BLaER1 treated with 17β-estradiol and CSF1 and Interleukin-3, amounts not matched to agents 10 nM and 100 nM (cell line): ENCODE results near the gene TRMT61A.

Source experiments
- H3K27ac ChIP-seq, 11 experiments: shearing (Covaris generic); formaldehyde crosslinking; 2 replicates each; pipeline ENCODE4 v1.8.1; 2022
- H3K27me3 ChIP-seq, 11 experiments: shearing (Covaris generic); formaldehyde crosslinking; 2 replicates each; pipeline ENCODE4 v1.8.1; 2022
- H3K36me3 ChIP-seq, 11 experiments: shearing (Covaris generic); formaldehyde crosslinking; 2 replicates each; pipeline ENCODE4 v1.8.1; 2022
- H3K4me1 ChIP-seq, 10 experiments: shearing (Covaris generic); formaldehyde crosslinking; 2 replicates each; pipeline ENCODE4 v1.8.1; 2022
- H3K4me2 ChIP-seq, 11 experiments: shearing (Covaris generic); formaldehyde crosslinking; 2 replicates each; pipeline ENCODE4 v1.8.1; 2022
- H3K4me3 ChIP-seq, 10 experiments: shearing (Covaris generic); formaldehyde crosslinking; 2 replicates each; pipeline ENCODE4 v1.8.1; 2022
- H3K9ac ChIP-seq, 11 experiments: shearing (Covaris generic); formaldehyde crosslinking; 2 replicates each; pipeline ENCODE4 v1.8.1; 2022
- H3K9me3 ChIP-seq, 11 experiments: shearing (Covaris generic); formaldehyde crosslinking; replicated peaks in 1 of 11; 2 replicates each; pipeline ENCODE4 v1.8.1; 2022
- H4K20me1 ChIP-seq, 11 experiments: shearing (Covaris generic); formaldehyde crosslinking; 2 replicates each; pipeline ENCODE4 v1.8.1; 2022
- Cebpa-rat ChIP-seq, 11 experiments: shearing (Covaris generic); IDR thresholded peaks; 2 replicates each; pipeline ENCODE4 v1.8.1; 2022

TRMT61A gene

GRCh38 chr14:103552846-103553210, 23.8 kb downstream of the TRMT61A start:
- no peak overlapping the region for H3K4me3 ChIP-seq
- H3K27ac ChIP-seq = no peak overlapping the region
- no peaks in the 10 kb centered on the region for H3K9me3 ChIP-seq
- no peaks in the 10 kb centered on the region for H3K27me3 ChIP-seq
- no peak for TF ChIP-seq Cebpa-rat (IDR thresholded peaks at IDR 0.05)
- H4K20me1 ChIP-seq = peaks cover 58 to 100% (median 98%) of the 10 kb centered on the region in 11 experiments
- H3K4me1 ChIP-seq = peaks cover 56 to 83% (median 63%) of the 10 kb centered on the region in 10 experiments
- peaks cover 4 to 22% (median 9%) of the 10 kb centered on the region in 11 experiments; a peak in 19 of 22 replicates for H3K36me3 ChIP-seq
- peak overlapping the region in 4 of 11 experiments; percentile 86 to 98 (median 91); a peak in 2 of 22 replicates for H3K4me2 ChIP-seq
- H3K9ac ChIP-seq = 0 out of 22 replicates have a peak overlapping the region, but pooled peaks of 1 of the 11 experiments have one; percentile 19

- Histone ChIP-seq H3K36me3 (peaks cover 33 to 51% (median 36%) of the 10 kb centered on the region in 11 experiments), H3K4me3 (no peak overlapping the region), H3K9me3 (no peaks in the 10 kb centered on the region), H3K9ac (peak overlapping the region in 5 of 11 experiments; percentile 8 to 47 (median 14); a peak in 4 of 22 replicates), H3K4me1 (peaks cover 56 to 83% (median 66%) of the 10 kb centered on the region in 10 experiments), H3K27me3 (no peaks in the 10 kb centered on the region), H4K20me1 (peaks cover 77 to 100% (median 100%) of the 10 kb centered on the region in 11 experiments), H3K4me2 (peak overlapping the region; percentile 6 to 63 (median 38); a peak in 20 of 22 replicates), H3K27ac (no peak overlapping the region)
- TF ChIP-seq Cebpa-rat (IDR thresholded peaks at IDR 0.05) = no peak
Measured at GRCh38 chr14:103555559-103556337, 26.8 kb downstream of the TRMT61A start.

GRCh38 chr14:103556946-103557758, 28.2 kb downstream of the TRMT61A start:
- H4K20me1 ChIP-seq = peaks cover 78 to 100% (median 100%) of the 10 kb centered on the region in 11 experiments
- peaks cover 51 to 78% (median 59%) of the 10 kb centered on the region in 10 experiments for H3K4me1 ChIP-seq
- H3K27ac ChIP-seq = no peak overlapping the region

GRCh38 chr14:103558071-103558882, 29.3 kb downstream of the TRMT61A start:
- Histone ChIP-seq H3K9ac (peak overlapping the region in 9 of 11 experiments; percentile 1 to 94 (median 29); a peak in 10 of 22 replicates), H4K20me1 (peaks cover 80 to 95% (median 91%) of the 10 kb centered on the region in 11 experiments), H3K4me1 (peaks cover 46 to 71% (median 56%) of the 10 kb centered on the region in 10 experiments), H3K36me3 (peaks cover 34 to 52% (median 36%) of the 10 kb centered on the region in 11 experiments), H3K4me2 (peak overlapping the region; percentile 20 to 97 (median 88); a peak in 21 of 22 replicates), H3K9me3 (no peaks in the 10 kb centered on the region), H3K27me3 (no peaks in the 10 kb centered on the region), H3K27ac (no peak overlapping the region), H3K4me3 (0 out of 20 replicates have a peak overlapping the region, but pooled peaks of 1 of the 10 experiments have one; percentile 19)
- no peak for TF ChIP-seq Cebpa-rat (IDR thresholded peaks at IDR 0.05)

More at GRCh38 chr14:103556946-103557758, 28.2 kb downstream of the TRMT61A start:
- Histone ChIP-seq H3K9me3 (no peaks in the 10 kb centered on the region), H3K4me2 (peak overlapping the region in 1 of 11 experiments; percentile 95; a peak in 3 of 22 replicates), H3K4me3 (no peak overlapping the region), H3K27me3 (no peaks in the 10 kb centered on the region), H3K36me3 (peaks cover 34 to 52% (median 36%) of the 10 kb centered on the region in 11 experiments), H3K9ac (peak overlapping the region in 1 of 11 experiments; percentile 60; a peak in 2 of 22 replicates)
- no peak for TF ChIP-seq Cebpa-rat (IDR thresholded peaks at IDR 0.05)

- no peaks in the 10 kb centered on the region for H3K9me3 ChIP-seq
- peak overlapping the region in 7 of 11 experiments; percentile 2 to 98 (median 94); a peak in 7 of 22 replicates for H3K9ac ChIP-seq
- peaks cover 31 to 48% (median 36%) of the 10 kb centered on the region in 11 experiments for H3K36me3 ChIP-seq
- peak overlapping the region in 1 of 10 experiments; percentile 91; a peak in 1 of 20 replicates for H3K4me3 ChIP-seq
- TF ChIP-seq Cebpa-rat (IDR thresholded peaks at IDR 0.05) = no peak
- no peak overlapping the region for H3K27ac ChIP-seq
- H3K4me2 ChIP-seq = peak overlapping the region in 10 of 11 experiments; percentile 35 to 97 (median 94); a peak in 17 of 22 replicates
- peaks cover 69 to 95% (median 76%) of the 10 kb centered on the region in 11 experiments for H4K20me1 ChIP-seq
- no peaks in the 10 kb centered on the region for H3K27me3 ChIP-seq
- H3K4me1 ChIP-seq = peaks cover 57 to 82% (median 68%) of the 10 kb centered on the region in 10 experiments
Measured at GRCh38 chr14:103559766-103560165, 30.8 kb downstream of the TRMT61A start.

- H4K20me1 ChIP-seq = peaks cover 60 to 94% (median 70%) of the 10 kb centered on the region in 11 experiments
- peak overlapping the region in 3 of 11 experiments; percentile 3 to 99 (median 98); a peak in 2 of 22 replicates for H3K27ac ChIP-seq
- H3K4me3 ChIP-seq = peak overlapping the region; percentile 87 to 100 (median 98); a peak in 19 of 20 replicates
Measured at GRCh38 chr14:103560691-103561090, 31.7 kb downstream of the TRMT61A start.

GRCh38 chr14:103561381-103562178, 32.6 kb downstream of the TRMT61A start:
- Histone ChIP-seq H3K27ac (peak overlapping the region; percentile 93 to 99 (median 97)), H3K4me1 (peaks cover 52 to 74% (median 63%) of the 10 kb centered on the region in 10 experiments), H3K27me3 (no peaks in the 10 kb centered on the region), H3K9me3 (no peaks in the 10 kb centered on the region), H4K20me1 (peaks cover 57 to 94% (median 70%) of the 10 kb centered on the region in 11 experiments), H3K4me3 (peak overlapping the region; percentile 87 to 100 (median 98)), H3K36me3 (peaks cover 27 to 48% (median 40%) of the 10 kb centered on the region in 11 experiments), H3K9ac (peak overlapping the region; percentile 88 to 98 (median 95)), H3K4me2 (peak overlapping the region; percentile 84 to 97 (median 94))
- no peak for TF ChIP-seq Cebpa-rat (IDR thresholded peaks at IDR 0.05)

More at GRCh38 chr14:103560691-103561090, 31.7 kb downstream of the TRMT61A start:
- no peak for TF ChIP-seq Cebpa-rat (IDR thresholded peaks at IDR 0.05)
- Histone ChIP-seq H3K4me1 (peaks cover 59 to 77% (median 67%) of the 10 kb centered on the region in 10 experiments), H3K9me3 (no peaks in the 10 kb centered on the region), H3K36me3 (peaks cover 27 to 46% (median 36%) of the 10 kb centered on the region in 11 experiments), H3K9ac (peak overlapping the region; percentile 88 to 98 (median 95)), H3K27me3 (no peaks in the 10 kb centered on the region), H3K4me2 (peak overlapping the region; percentile 84 to 97 (median 94))
